Thyroid gland (tissue), 4 donors: ENCODE results near the gene PDE4A. TPM values are rescaled to one million over a fixed set of nuclear protein-coding genes. Genes with fewer than 3 reads are reported as not detected.
"Not testable (repeated sequence)": the region's sequence is repeated elsewhere in the genome, so short reads cannot be mapped to it uniquely, and the experiment has no call there.

ENCODE experiments used
- DNase-seq, 2 donors: peaks; one replicate each; pipeline ENCODE4 v3.0.0-alpha.2; 2019
- H3K27ac ChIP-seq, 3 donors: fragments of 200-600 bp; sonication (generic); 1 replicate in 2 of 3; 2 replicates in 1 of 3; pipeline ENCODE4 v1.5.1; 2016 to 2019; ENCODE audit warnings: mild to moderate bottlenecking in 1 of 3, moderate library complexity in 1 of 3
- H3K27me3 ChIP-seq: fragments of 200-600 bp; sonication (generic); one replicate; pipeline ENCODE4 v1.5.1; 2019
- H3K36me3 ChIP-seq, 2 donors: fragments of 200-600 bp; sonication (generic); one replicate each; pipeline ENCODE4 v1.5.1; 2016 to 2019
- H3K4me1 ChIP-seq, 2 donors: fragments of 200-600 bp; sonication (generic); one replicate each; pipeline ENCODE4 v1.5.1; 2017 to 2019
- H3K4me3 ChIP-seq, 3 donors: fragments of 200-600 bp; sonication (generic); replicated peaks in 1 of 3; 1 replicate in 2 of 3; 2 replicates in 1 of 3; pipeline ENCODE4 v1.5.1; 2016; ENCODE audit warnings: mild to moderate bottlenecking in 1 of 3
- H3K9me3 ChIP-seq: fragments of 200-600 bp; sonication (generic); one replicate; pipeline ENCODE4 v1.5.1; 2017
- CTCF ChIP-seq, 6 experiments: fragments of 200-600 bp in 3 of 6; fragments of 450-650 bp in 3 of 6; sonication (generic) in 3 of 6; IDR thresholded peaks; one replicate each; pipeline ENCODE4 v1.5.1; 2016 to 2019; ENCODE audit warnings: antibody characterized with exemption in 6 of 6, mild to moderate bottlenecking in 2 of 6, inconsistent platforms in 1 of 6, moderate library complexity in 1 of 6
- POLR2A ChIP-seq, 2 donors: fragments of 450-650 bp; IDR thresholded peaks; one replicate each; pipeline ENCODE4 v1.6.1; 2017; ENCODE audit warnings: antibody characterized with exemption in 2 of 2, mild to moderate bottlenecking in 2 of 2, moderate library complexity in 1 of 2
- WGBS, 2 donors: methylation state at CpG; one replicate each; pipeline ENCODE4 v1.1.5; 2017; 5-methylcytosine and 5-hydroxymethylcytosine counted together
- intact Hi-C: fragments of 100-400 bp; cut with DNase I; formaldehyde crosslinking; loops from one replicate; pipeline ENCODE4 v1.15.1; 2023
- total RNA-seq, 4 donors: library from RNA; depleted of rRNA; stranded (reverse); fragments of >200 nt; gene quantifications; one replicate each; pipeline ENCODE4 v1.2.3, GENCODE V29; 2016

Gene PDE4A
- total RNA-seq: 10 to 100 TPM; 16.1 to 21.0 (median 18.4) TPM

- peak in 1 of 6 experiments; percentile 8 for TF ChIP-seq CTCF (IDR thresholded peaks at IDR 0.05)
- TF ChIP-seq POLR2A (IDR thresholded peaks at IDR 0.05): no peak
- H3K4me3 ChIP-seq: no peak within 1 kb of the TSS
- intact Hi-C loops: no loop called here
- DNase-seq: no peak
- H3K27me3 ChIP-seq: peaks cover 43% of the 10 kb centered on the region
- no peaks in the 10 kb centered on the region for H3K9me3 ChIP-seq
- H3K27ac ChIP-seq: no peak within 1 kb of the TSS
- H3K4me1 ChIP-seq: peaks cover 27 to 65% of the 10 kb centered on the region in 2 donors
- 0% methylated on average over 1 to 9 of the region's 104 CpGs for WGBS, 2 donors
- no peaks in the 10 kb centered on the region for H3K36me3 ChIP-seq
Observed at GRCh38 chr19:10420444-10421239, at the start of gene PDE4A. TSS of gene PDE4A (plus strand) at chr19:10420538. CDS start at chr19:10420765, 227 bp downstream.

- no peaks in the 10 kb centered on the region for H3K9me3 ChIP-seq
- no peak overlapping the region for H3K4me3 ChIP-seq
- TF ChIP-seq POLR2A (IDR thresholded peaks at IDR 0.05): no peak
- TF ChIP-seq CTCF (IDR thresholded peaks at IDR 0.05): no peak
- 93 to 100% methylated on average over 3 of the region's 3 CpGs for WGBS, 2 donors
- peaks cover 17 to 23% of the 10 kb centered on the region in 2 donors for H3K36me3 ChIP-seq
- H3K27me3 ChIP-seq: no peaks in the 10 kb centered on the region
- no peak for DNase-seq
- H3K27ac ChIP-seq: no peak overlapping the region
- no peaks in the 10 kb centered on the region for H3K4me1 ChIP-seq
- intact Hi-C loops: no loop called here
Observed at GRCh38 chr19:10372690-10373089, 47.6 kb upstream of the PDE4A start.

- DNase-seq: no peak
- intact Hi-C loops: loop anchor here (5.0 kb wide), 1 partner anchor 38 kb away; the partner anchor contains the start of gene ICAM3
- WGBS, 2 donors: 89 to 91% methylated on average over 5 of the region's 5 CpGs
- Histone ChIP-seq H3K4me1 (peaks cover 6% of the 10 kb centered on the region in 2 donors), H3K36me3 (peaks cover 9 to 13% of the 10 kb centered on the region in 2 donors), H3K9me3 (no peaks in the 10 kb centered on the region), H3K4me3 (no peak overlapping the region), H3K27me3 (no peaks in the 10 kb centered on the region), H3K27ac (no peak overlapping the region)
- TF ChIP-seq POLR2A (IDR thresholded peaks at IDR 0.05) (no peak), CTCF (IDR thresholded peaks at IDR 0.05) (no peak)
Observed at GRCh38 chr19:10374931-10375330, 45.4 kb upstream of the PDE4A start.

GRCh38 chr19:10377140-10377640, 43.1 kb upstream of the PDE4A start:
- not testable (repeated sequence) for H3K27ac ChIP-seq, DNase-seq, H3K9me3 ChIP-seq, H3K4me3 ChIP-seq, H3K27me3 ChIP-seq
- 95 to 97% methylated on average over 2 of the region's 2 CpGs for WGBS, 2 donors
- Histone ChIP-seq H3K4me1 (peaks cover 10 to 12% of the 10 kb centered on the region in 2 donors), H3K36me3 (peaks cover 9 to 13% of the 10 kb centered on the region in 2 donors)
- intact Hi-C loops: loop anchor here (5.0 kb wide), 1 partner anchor 40 kb away; the partner anchor contains the start of gene ICAM3

GRCh38 chr19:10378124-10378523, 42.2 kb upstream of the PDE4A start:
- Histone ChIP-seq H3K36me3 (peaks cover 9 to 13% of the 10 kb centered on the region in 2 donors), H3K27me3 (no peaks in the 10 kb centered on the region), H3K27ac (no peak overlapping the region), H3K4me1 (peaks cover 12 to 14% of the 10 kb centered on the region in 2 donors), H3K9me3 (no peaks in the 10 kb centered on the region), H3K4me3 (no peak overlapping the region)
- DNase-seq: no peak
- intact Hi-C loops: loop anchor here (5.0 kb wide), 1 partner anchor 41 kb away; the partner anchor contains the start of gene ICAM3
- TF ChIP-seq CTCF (IDR thresholded peaks at IDR 0.05) (no peak), POLR2A (IDR thresholded peaks at IDR 0.05) (no peak)
- 89 to 100% methylated on average over 5 to 6 of the region's 8 CpGs for WGBS, 2 donors
